HepG2 (cell line): ENCODE results near the gene BFSP1. TPM values are rescaled to one million over a fixed set of nuclear protein-coding genes. Genes with fewer than 3 reads are reported as not detected.

Experiments
- ATAC-seq: fragments of 200-7000 bp; cut with Tn5 transposase; 3 replicates; pipeline ENCODE4 v1.9.1; 2020; ENCODE audit warnings: mild to moderate bottlenecking, moderate library complexity
- BruUV-seq: library from RNA; stranded (reverse); fragments of 400-500 nt; replicated peaks from 2 replicates; lab custom pipeline; 2021; lab: Mats Ljungman, UMichigan
- CTCF ChIA-PET: fragments of 300-600 bp; formaldehyde crosslinking; extraction: SDS; loops from one replicate; lab custom pipeline; 2021; ENCODE audit warnings: low total read pairs, inconsistent platforms, low intra/inter-chr PET ratio; lab: Yijun Ruan, JAX
- POLR2A ChIA-PET: fragments of 350-600 bp; sonication (Branson Sonifier 250); formaldehyde crosslinking; loops from one replicate; lab custom pipeline; 2020; ENCODE audit warnings: antibody characterized with exemption, inconsistent platforms; lab: Yijun Ruan, JAX
- DNase-seq: peaks from one replicate; pipeline ENCODE4 v3.0.0-alpha.2; 2015; ENCODE audit warnings: low spot score
- FAIRE-seq: peaks from 3 replicates; lab custom pipeline; 2011; peaks lifted over from hg19 to GRCh38; lab: Jason Lieb, UNC
- H2AFZ ChIP-seq: one replicate; pipeline ENCODE4 v1.6.1; 2011; ENCODE audit warnings: low read length, inconsistent platforms
- H3K27ac ChIP-seq: fragments of 300-600 bp; 3 replicates; pipeline ENCODE4 v1.8.0; 2011; ENCODE audit warnings: mixed run types, mild to moderate bottlenecking, mixed read lengths, low read length, inconsistent platforms; ENCODE audit not compliant: insufficient read depth; ENCODE audit errors: extremely low read length
- H3K27me3 ChIP-seq, 2 experiments: fragments of 200-600 bp in 1 of 2; 2 replicates in 1 of 2; 3 replicates in 1 of 2; pipeline versions ENCODE4 v1.6.0 to v1.8.0; 2011; ENCODE audit warnings: low read length in 2 of 2, mild to moderate bottlenecking in 2 of 2, moderate library complexity in 2 of 2, inconsistent platforms in 1 of 2; ENCODE audit not compliant: insufficient read depth in 2 of 2, control insufficient read depth in 1 of 2
- H3K36me3 ChIP-seq, 2 experiments: fragments of 200-600 bp in 1 of 2; replicated peaks in 1 of 2; 2 replicates in 1 of 2; 3 replicates in 1 of 2; pipeline versions ENCODE4 v1.5.1 to v1.8.0; 2011; ENCODE audit warnings: low read length in 2 of 2, inconsistent platforms in 1 of 2; ENCODE audit not compliant: insufficient read depth in 2 of 2, control insufficient read depth in 1 of 2
- H3K4me1 ChIP-seq: 2 replicates; pipeline ENCODE4 v1.5.1; 2012; ENCODE audit warnings: low read length, inconsistent platforms; ENCODE audit not compliant: insufficient read depth
- H3K4me2 ChIP-seq: 2 replicates; pipeline ENCODE4 v1.6.0; 2011; ENCODE audit warnings: low read depth, low read length, inconsistent platforms
- H3K4me3 ChIP-seq, 3 experiments: fragments of 200-600 bp in 1 of 3; sonication (generic), shearing (Covaris generic) in 1 of 3; replicated peaks in 1 of 3; 2 replicates each; pipeline ENCODE4 v1.5.1; 2011 to 2016; ENCODE audit warnings: low read length in 3 of 3, inconsistent platforms in 2 of 3, low read depth in 2 of 3, mild to moderate bottlenecking in 2 of 3, control low read depth in 1 of 3, mixed read lengths in 1 of 3; ENCODE audit not compliant: insufficient read depth in 1 of 3
- H3K79me2 ChIP-seq: one replicate; pipeline ENCODE4 v1.6.1; 2011; ENCODE audit warnings: low read length, inconsistent platforms; ENCODE audit not compliant: insufficient read depth
- H3K9ac ChIP-seq: 2 replicates; pipeline ENCODE4 v1.6.0; 2011; ENCODE audit warnings: mild to moderate bottlenecking, low read depth, low read length, inconsistent platforms; ENCODE audit not compliant: insufficient read depth
- H3K9me3 ChIP-seq: 2 replicates; pipeline ENCODE4 v1.5.1; 2012; ENCODE audit warnings: mild to moderate bottlenecking, low read length
- H4K20me1 ChIP-seq: 2 replicates; pipeline ENCODE4 v1.6.0; 2011; ENCODE audit warnings: inconsistent platforms, mild to moderate bottlenecking, low read length, moderate library complexity; ENCODE audit not compliant: insufficient read depth
- BHLHE40 ChIP-seq: IDR thresholded peaks from 2 replicates; pipeline ENCODE4 v1.6.1; 2011; ENCODE audit warnings: low read length, improper control_type of control experiment
- HNF4A ChIP-seq: sonication (generic); formaldehyde crosslinking; IDR thresholded peaks from 2 replicates; pipeline ENCODE4 v1.4.0; 2020; ENCODE audit warnings: missing genetic modification reagents
- RBAK ChIP-seq: sonication (generic); formaldehyde crosslinking; IDR thresholded peaks from 2 replicates; pipeline ENCODE4 v1.5.1; 2020; ENCODE audit warnings: mild to moderate bottlenecking, missing genetic modification reagents
- RBFOX2 ChIP-seq: fragments of 200-400 bp; formaldehyde crosslinking; IDR thresholded peaks from 2 replicates; pipeline ENCODE4 v1.6.1; 2017; ENCODE audit warnings: low read depth, mild to moderate bottlenecking, low read length
- TEAD2 ChIP-seq: sonication (generic); formaldehyde crosslinking; IDR thresholded peaks from 2 replicates; pipeline ENCODE4 v1.9.0; 2021; ENCODE audit warnings: missing genetic modification reagents
- ZNF251 ChIP-seq: sonication (generic); formaldehyde crosslinking; IDR thresholded peaks from 2 replicates; pipeline ENCODE4 v1.9.0; 2021; ENCODE audit warnings: mild to moderate bottlenecking, missing genetic modification reagents
- ZNF460 ChIP-seq: sonication (generic); formaldehyde crosslinking; IDR thresholded peaks from 2 replicates; pipeline ENCODE4 v1.5.1; 2020; ENCODE audit warnings: missing genetic modification reagents, mild to moderate bottlenecking, borderline replicate concordance
- ZNF687 ChIP-seq: sonication (generic); formaldehyde crosslinking; IDR thresholded peaks from 2 replicates; pipeline ENCODE4 v1.5.1; 2020; ENCODE audit warnings: mild to moderate bottlenecking, missing genetic modification reagents, moderate library complexity
- WGBS: methylation state at CpG from one replicate; pipeline ENCODE4 v1.1.6; 2017; ENCODE audit warnings: low lambda C conversion rate; 5-methylcytosine and 5-hydroxymethylcytosine counted together
- in situ Hi-C: cut with HindIII; loops from 2 replicates; pipeline ENCODE4 v1.10.0; 2017; ENCODE audit warnings: low pct_unique_long_range_greater_than_20kb; ENCODE audit not compliant: extremely low pct_ligation_motif_present
- intact Hi-C: fragments of 100-400 bp; cut with micrococcal nuclease; formaldehyde crosslinking; loops from one replicate; pipeline ENCODE4 v1.10.0; 2022; ENCODE audit not compliant: unreplicated experiment
- polyA plus RNA-seq, 8 experiments: library from polyadenylated mRNA; depleted of rRNA in 3 of 8; stranded (reverse) in 7 of 8; unstranded in 1 of 8; fragments of >200 nt; fragmentation: Illumina TruSeq in 4 of 8; extraction: Trizol in 4 of 8; gene quantifications; 2 replicates each; pipeline versions ENCODE4 v1.2.1 to v1.2.3, GENCODE V29; 2011 to 2016; ENCODE audit warnings: low read depth in 4 of 8, missing spikeins in 1 of 8, mixed read lengths in 1 of 8; ENCODE audit not compliant: insufficient read depth in 1 of 8
- total RNA-seq, 5 experiments: library from RNA; depleted of rRNA; stranded (reverse); fragments of >200 nt; fragmentation: Illumina TruSeq; extraction: Trizol; gene quantifications; 2 replicates each; pipeline ENCODE4 v1.2.3, GENCODE V29; 2016; ENCODE audit warnings: low read depth in 1 of 5
- TF ChIP-seq, protein P1 (sequence below): sonication (generic); formaldehyde crosslinking; IDR thresholded peaks from 2 replicates; pipeline ENCODE4 v1.5.1; 2020; ENCODE audit warnings: mild to moderate bottlenecking, missing genetic modification reagents, borderline replicate concordance
- TF ChIP-seq, protein P2 (sequence below): sonication (generic); formaldehyde crosslinking; IDR thresholded peaks from 2 replicates; pipeline ENCODE4 v1.4.0; 2020; ENCODE audit warnings: mild to moderate bottlenecking, missing genetic modification reagents
- TF ChIP-seq, protein P3 (sequence below): sonication (generic); formaldehyde crosslinking; IDR thresholded peaks from 2 replicates; pipeline ENCODE4 v1.5.0; 2020; ENCODE audit warnings: missing genetic modification reagents

BFSP1 gene
- total and polyA plus RNA-seq, 2 of the 13 experiments (the other 11 are each of a cell fraction or from before 2014, with no cell fraction given) = 0.22 to 0.26 TPM

GRCh38 chr20:17497821-17498580, 33.2 kb downstream of the BFSP1 start (continued):
- TF ChIP-seq, protein P1, sequence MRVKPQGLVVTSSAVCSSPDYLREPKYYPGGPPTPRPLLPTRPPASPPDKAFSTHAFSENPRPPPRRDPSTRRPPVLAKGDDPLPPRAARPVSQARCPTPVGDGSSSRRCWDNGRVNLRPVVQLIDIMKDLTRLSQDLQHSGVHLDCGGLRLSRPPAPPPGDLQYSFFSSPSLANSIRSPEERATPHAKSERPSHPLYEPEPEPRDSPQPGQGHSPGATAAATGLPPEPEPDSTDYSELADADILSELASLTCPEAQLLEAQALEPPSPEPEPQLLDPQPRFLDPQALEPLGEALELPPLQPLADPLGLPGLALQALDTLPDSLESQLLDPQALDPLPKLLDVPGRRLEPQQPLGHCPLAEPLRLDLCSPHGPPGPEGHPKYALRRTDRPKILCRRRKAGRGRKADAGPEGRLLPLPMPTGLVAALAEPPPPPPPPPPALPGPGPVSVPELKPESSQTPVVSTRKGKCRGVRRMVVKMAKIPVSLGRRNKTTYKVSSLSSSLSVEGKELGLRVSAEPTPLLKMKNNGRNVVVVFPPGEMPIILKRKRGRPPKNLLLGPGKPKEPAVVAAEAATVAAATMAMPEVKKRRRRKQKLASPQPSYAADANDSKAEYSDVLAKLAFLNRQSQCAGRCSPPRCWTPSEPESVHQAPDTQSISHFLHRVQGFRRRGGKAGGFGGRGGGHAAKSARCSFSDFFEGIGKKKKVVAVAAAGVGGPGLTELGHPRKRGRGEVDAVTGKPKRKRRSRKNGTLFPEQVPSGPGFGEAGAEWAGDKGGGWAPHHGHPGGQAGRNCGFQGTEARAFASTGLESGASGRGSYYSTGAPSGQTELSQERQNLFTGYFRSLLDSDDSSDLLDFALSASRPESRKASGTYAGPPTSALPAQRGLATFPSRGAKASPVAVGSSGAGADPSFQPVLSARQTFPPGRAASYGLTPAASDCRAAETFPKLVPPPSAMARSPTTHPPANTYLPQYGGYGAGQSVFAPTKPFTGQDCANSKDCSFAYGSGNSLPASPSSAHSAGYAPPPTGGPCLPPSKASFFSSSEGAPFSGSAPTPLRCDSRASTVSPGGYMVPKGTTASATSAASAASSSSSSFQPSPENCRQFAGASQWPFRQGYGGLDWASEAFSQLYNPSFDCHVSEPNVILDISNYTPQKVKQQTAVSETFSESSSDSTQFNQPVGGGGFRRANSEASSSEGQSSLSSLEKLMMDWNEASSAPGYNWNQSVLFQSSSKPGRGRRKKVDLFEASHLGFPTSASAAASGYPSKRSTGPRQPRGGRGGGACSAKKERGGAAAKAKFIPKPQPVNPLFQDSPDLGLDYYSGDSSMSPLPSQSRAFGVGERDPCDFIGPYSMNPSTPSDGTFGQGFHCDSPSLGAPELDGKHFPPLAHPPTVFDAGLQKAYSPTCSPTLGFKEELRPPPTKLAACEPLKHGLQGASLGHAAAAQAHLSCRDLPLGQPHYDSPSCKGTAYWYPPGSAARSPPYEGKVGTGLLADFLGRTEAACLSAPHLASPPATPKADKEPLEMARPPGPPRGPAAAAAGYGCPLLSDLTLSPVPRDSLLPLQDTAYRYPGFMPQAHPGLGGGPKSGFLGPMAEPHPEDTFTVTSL (CRISPR knock-in tag) = no peak
- no peak for TF ChIP-seq ZNF251 (CRISPR knock-in tag)

DNA sequence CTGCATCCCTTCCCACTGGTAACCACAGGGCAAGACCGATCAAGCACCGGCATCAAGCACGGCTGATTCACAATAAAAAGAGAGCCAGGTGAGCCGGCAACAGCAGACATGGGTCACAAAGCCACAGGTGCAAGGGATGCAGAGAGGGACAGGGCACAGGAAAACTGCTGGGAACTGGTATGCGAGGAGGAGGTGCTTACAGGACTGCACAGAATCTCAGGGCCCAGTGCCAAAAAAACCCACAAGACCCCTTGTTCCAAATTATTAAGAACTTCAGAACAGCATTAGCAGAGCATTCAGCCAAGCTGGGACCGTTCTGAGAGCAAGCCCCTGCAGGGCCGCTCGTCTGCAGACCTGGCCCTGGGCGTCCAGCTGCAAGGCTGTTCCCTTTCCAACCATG, 35.4 kb downstream of the BFSP1 start:
- DNase-seq (no peak), ATAC-seq (no peak), FAIRE-seq (no peak)
- no peaks in the 10 kb centered on the region for H3K36me3 ChIP-seq
- POLR2A ChIA-PET = no interaction called here
- no peaks in the 10 kb centered on the region for H3K9me3 ChIP-seq
- peaks cover 14 to 63% of the 10 kb centered on the region in 2 experiments for H3K27me3 ChIP-seq
- no peaks in the 10 kb centered on the region for H3K4me1 ChIP-seq
- no peaks in the 10 kb centered on the region for H3K79me2 ChIP-seq
- BruUV-seq = no TSS peak
- intact Hi-C loops = no loop called here
- no peaks in the 10 kb centered on the region for H4K20me1 ChIP-seq
- H2AFZ ChIP-seq = no peak overlapping the region
- H3K9ac ChIP-seq = no peak overlapping the region
- no peak overlapping the region for H3K27ac ChIP-seq
- H3K4me2 ChIP-seq = no peak overlapping the region
- CTCF ChIA-PET = no interaction called here
- in situ Hi-C loops = no loop called here
- H3K4me3 ChIP-seq = no peak overlapping the region
- 26% methylated on average over 9 of the region's 9 CpGs for WGBS
- no peak for TF ChIP-seq ZNF460
- no peak for TF ChIP-seq ZNF687 (CRISPR knock-in tag)
- TF ChIP-seq RBFOX2 = no peak
- TF ChIP-seq BHLHE40 = no peak
- no peak for TF ChIP-seq RBAK (CRISPR knock-in tag)
- no peak for TF ChIP-seq HNF4A (CRISPR knock-in tag)
- TF ChIP-seq, protein P2, sequence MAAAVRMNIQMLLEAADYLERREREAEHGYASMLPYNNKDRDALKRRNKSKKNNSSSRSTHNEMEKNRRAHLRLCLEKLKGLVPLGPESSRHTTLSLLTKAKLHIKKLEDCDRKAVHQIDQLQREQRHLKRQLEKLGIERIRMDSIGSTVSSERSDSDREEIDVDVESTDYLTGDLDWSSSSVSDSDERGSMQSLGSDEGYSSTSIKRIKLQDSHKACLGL (CRISPR knock-in tag) = no peak
- TF ChIP-seq TEAD2 (CRISPR knock-in tag) = no peak
- TF ChIP-seq, protein P3, sequence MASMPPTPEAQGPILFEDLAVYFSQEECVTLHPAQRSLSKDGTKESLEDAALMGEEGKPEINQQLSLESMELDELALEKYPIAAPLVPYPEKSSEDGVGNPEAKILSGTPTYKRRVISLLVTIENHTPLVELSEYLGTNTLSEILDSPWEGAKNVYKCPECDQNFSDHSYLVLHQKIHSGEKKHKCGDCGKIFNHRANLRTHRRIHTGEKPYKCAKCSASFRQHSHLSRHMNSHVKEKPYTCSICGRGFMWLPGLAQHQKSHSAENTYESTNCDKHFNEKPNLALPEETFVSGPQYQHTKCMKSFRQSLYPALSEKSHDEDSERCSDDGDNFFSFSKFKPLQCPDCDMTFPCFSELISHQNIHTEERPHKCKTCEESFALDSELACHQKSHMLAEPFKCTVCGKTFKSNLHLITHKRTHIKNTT (CRISPR knock-in tag) = no peak
